Measurements from ENCODE around the gene C2CD2.
"Not testable (repeated sequence)": the region's sequence is repeated elsewhere in the genome, so short reads cannot be mapped to it uniquely, and the experiment has no call there.

Gene C2CD2

GRCh38 chr21:41961753-41962152 is 7.9 kb upstream of the C2CD2 start (continued):
- TF ChIP-seq POU6F1 (CRISPR knock-in tag; IDR thresholded peaks at IDR 0.05; ENCODE audit: borderline replicate concordance, low read depth) = no peak
- TF ChIP-seq CREB5 (CRISPR knock-in tag; IDR thresholded peaks at IDR 0.05; ENCODE audit: low read depth) = no peak

- TF ChIP-seq PPARA (CRISPR knock-in tag; IDR thresholded peaks at IDR 0.05; ENCODE audit: borderline replicate concordance) = no peak
- no peak for TF ChIP-seq ZNF70 (CRISPR knock-in tag; IDR thresholded peaks at IDR 0.05)
- no peak for TF ChIP-seq ZC3H10 (CRISPR knock-in tag; IDR thresholded peaks at IDR 0.05)
- no peak for TF ChIP-seq OSR1 (CRISPR knock-in tag; IDR thresholded peaks at IDR 0.05)
- TF ChIP-seq CSDC2 (CRISPR knock-in tag; IDR thresholded peaks at IDR 0.05) = no peak
- no peak for ATAC-seq
Observed at GRCh38 chr21:41961282-41961701, 7.5 kb upstream of the C2CD2 start.

- TF ChIP-seq TCF4 (CRISPR knock-in tag; IDR thresholded peaks at IDR 0.05; ENCODE audit: borderline replicate concordance) (no peak), OSR1 (CRISPR knock-in tag; IDR thresholded peaks at IDR 0.05) (no peak), ZFP3 (CRISPR knock-in tag; IDR thresholded peaks at IDR 0.05) (no peak), PATZ1 (CRISPR knock-in tag; IDR thresholded peaks at IDR 0.05; ENCODE audit: borderline replicate concordance) (no peak), BACH2 (CRISPR knock-in tag; IDR thresholded peaks at IDR 0.05; ENCODE audit: borderline replicate concordance) (no peak), SNAI2 (CRISPR knock-in tag; IDR thresholded peaks at IDR 0.05) (no peak), RARB (CRISPR knock-in tag; IDR thresholded peaks at IDR 0.05) (no peak), ISL1 (CRISPR knock-in tag; IDR thresholded peaks at IDR 0.05) (no peak), CSRNP3 (CRISPR knock-in tag; IDR thresholded peaks at IDR 0.05) (no peak), ESRRG (CRISPR knock-in tag; IDR thresholded peaks at IDR 0.05) (no peak), PPARA (CRISPR knock-in tag; IDR thresholded peaks at IDR 0.05; ENCODE audit: borderline replicate concordance) (no peak), ZFP30 (CRISPR knock-in tag; IDR thresholded peaks at IDR 0.05) (no peak), CSDC2 (CRISPR knock-in tag; IDR thresholded peaks at IDR 0.05) (no peak), TSHZ2 (CRISPR knock-in tag; IDR thresholded peaks at IDR 0.05) (no peak), ZNF70 (CRISPR knock-in tag; IDR thresholded peaks at IDR 0.05) (no peak), TOX (CRISPR knock-in tag; IDR thresholded peaks at IDR 0.05; ENCODE audit: borderline replicate concordance) (no peak), ZC3H10 (CRISPR knock-in tag; IDR thresholded peaks at IDR 0.05) (no peak), CREB5 (CRISPR knock-in tag; IDR thresholded peaks at IDR 0.05; ENCODE audit: low read depth) (no peak), ZNF8 (CRISPR knock-in tag; IDR thresholded peaks at IDR 0.05) (no peak), GLIS3 (CRISPR knock-in tag; IDR thresholded peaks at IDR 0.05) (no peak)
- ATAC-seq = no peak
Observed at GRCh38 chr21:41960386-41960785, 6.6 kb upstream of the C2CD2 start.

GRCh38 chr21:41959697-41960096 is 5.9 kb upstream of the C2CD2 start:
- ATAC-seq = not testable (repeated sequence)

All from SK-N-SH treated with all-trans-retinoic acid at 6 μM for 48 hours (cell line).